Peyer's patch (tissue), 4 donors: ENCODE results near the gene MACO1. TPM values are rescaled to one million over a fixed set of nuclear protein-coding genes. Genes with fewer than 3 reads are reported as not detected.
"Not testable (repeated sequence)": the region's sequence is repeated elsewhere in the genome, so short reads cannot be mapped to it uniquely, and the experiment has no call there.

Experiments used
- DNase-seq, 3 donors: peaks; one replicate each; pipeline ENCODE4 v3.0.0-alpha.2; 2017 to 2019
- H3K27ac ChIP-seq, 4 donors: fragments of 200-600 bp; sonication (generic); one replicate each; pipeline ENCODE4 v1.5.1; 2016 to 2019
- H3K27me3 ChIP-seq, 2 donors: fragments of 200-600 bp; sonication (generic); one replicate each; pipeline ENCODE4 v1.5.1; 2019
- H3K36me3 ChIP-seq, 3 donors: fragments of 200-600 bp; sonication (generic); one replicate each; pipeline ENCODE4 v1.5.1; 2016 to 2019
- H3K4me1 ChIP-seq, 4 donors: fragments of 200-600 bp; sonication (generic); one replicate each; pipeline ENCODE4 v1.5.1; 2016 to 2019
- H3K4me3 ChIP-seq, 4 donors: fragments of 200-600 bp; sonication (generic); 1 replicate in 3 of 4; 2 replicates in 1 of 4; pipeline ENCODE4 v1.5.1; 2016 to 2019; ENCODE audit warnings: mild to moderate bottlenecking in 1 of 4
- H3K9me3 ChIP-seq, 4 donors: fragments of 200-600 bp; sonication (generic); one replicate each; pipeline ENCODE4 v1.5.1; 2016 to 2019; ENCODE audit warnings: mild to moderate bottlenecking in 1 of 4
- CTCF ChIP-seq, 6 experiments: fragments of 450-650 bp in 4 of 6; fragments of 200-600 bp in 2 of 6; sonication (generic) in 1 of 6; IDR thresholded peaks; one replicate each; pipeline ENCODE4 v1.5.1; 2017 to 2019; ENCODE audit warnings: antibody characterized with exemption in 6 of 6, mild to moderate bottlenecking in 3 of 6, moderate library complexity in 1 of 6
- POLR2A ChIP-seq, 2 donors: fragments of 450-650 bp; IDR thresholded peaks; one replicate each; pipeline ENCODE4 v1.5.1; 2017; ENCODE audit warnings: antibody characterized with exemption in 2 of 2, mild to moderate bottlenecking in 2 of 2, moderate library complexity in 2 of 2
- total RNA-seq, 4 donors: library from RNA; depleted of rRNA; stranded (reverse); fragments of >200 nt; gene quantifications; one replicate each; pipeline ENCODE4 v1.1.0, GENCODE V29; 2016

The MACO1 gene
- total RNA-seq, 4 donors from 2014 or later, result 17.7 to 25.6 (median 22.8) TPM

- Histone ChIP-seq H3K36me3 (peaks cover 0 to 44% (median 0%) of the 10 kb centered on the region in 3 donors), H3K27ac (no peak overlapping the region), H3K4me3 (no peak overlapping the region), H3K4me1 (no peaks in the 10 kb centered on the region), H3K27me3 (no peaks in the 10 kb centered on the region), H3K9me3 (no peaks in the 10 kb centered on the region)
- no peak for TF ChIP-seq CTCF (IDR thresholded peaks at IDR 0.05)
- no peak for TF ChIP-seq POLR2A (IDR thresholded peaks at IDR 0.05)
- DNase-seq, result no peak
Measured at GRCh38 chr1:25450891-25451290, 20.2 kb downstream of the MACO1 start.

GRCh38 chr1:25451908-25452307 is 21.2 kb downstream of the MACO1 start:
- H3K27me3 ChIP-seq, result no peaks in the 10 kb centered on the region
- H3K27ac ChIP-seq, result no peak overlapping the region
- no peaks in the 10 kb centered on the region for H3K4me1 ChIP-seq
- H3K36me3 ChIP-seq, result peaks cover 0 to 53% (median 0%) of the 10 kb centered on the region in 3 donors
- H3K9me3 ChIP-seq, result no peaks in the 10 kb centered on the region
- TF ChIP-seq CTCF (IDR thresholded peaks at IDR 0.05) (no peak), POLR2A (IDR thresholded peaks at IDR 0.05) (no peak)
- no peak for DNase-seq
- H3K4me3 ChIP-seq, result no peak overlapping the region

- no peak overlapping the region for H3K27ac ChIP-seq
- no peaks in the 10 kb centered on the region for H3K27me3 ChIP-seq
- H3K36me3 ChIP-seq, result peaks cover 0 to 38% (median 0%) of the 10 kb centered on the region in 3 donors
- H3K4me3 ChIP-seq, result no peak overlapping the region
- H3K4me1 ChIP-seq, result no peaks in the 10 kb centered on the region
- H3K9me3 ChIP-seq, result no peaks in the 10 kb centered on the region
- DNase-seq, result no peak
- TF ChIP-seq CTCF (IDR thresholded peaks at IDR 0.05), result no peak
- no peak for TF ChIP-seq POLR2A (IDR thresholded peaks at IDR 0.05)
Measured at GRCh38 chr1:25456502-25456901, 25.8 kb downstream of the MACO1 start.

- Histone ChIP-seq H3K27ac (no peak overlapping the region), H3K36me3 (peaks cover 0 to 38% (median 0%) of the 10 kb centered on the region in 3 donors), H3K27me3 (no peaks in the 10 kb centered on the region), H3K9me3 (no peaks in the 10 kb centered on the region), H3K4me3 (no peak overlapping the region), H3K4me1 (no peaks in the 10 kb centered on the region)
- no peak for TF ChIP-seq CTCF (IDR thresholded peaks at IDR 0.05)
- TF ChIP-seq POLR2A (IDR thresholded peaks at IDR 0.05), result no peak
- DNase-seq, result no peak
Measured at GRCh38 chr1:25458541-25459298, 28.0 kb downstream of the MACO1 start.

- Histone ChIP-seq H3K4me3 (no peak overlapping the region), H3K27me3 (no peaks in the 10 kb centered on the region), H3K27ac (no peak overlapping the region), H3K4me1 (no peaks in the 10 kb centered on the region), H3K9me3 (no peaks in the 10 kb centered on the region), H3K36me3 (peaks cover 0 to 34% (median 0%) of the 10 kb centered on the region in 3 donors)
- DNase-seq, result no peak
- no peak for TF ChIP-seq CTCF (IDR thresholded peaks at IDR 0.05)
- no peak for TF ChIP-seq POLR2A (IDR thresholded peaks at IDR 0.05)
Measured at GRCh38 chr1:25460020-25460419, 29.3 kb downstream of the MACO1 start.

- H3K36me3 ChIP-seq, result peaks cover 0 to 27% (median 0%) of the 10 kb centered on the region in 3 donors
Measured at GRCh38 chr1:25460816-25461215, 30.1 kb downstream of the MACO1 start.

More at GRCh38 chr1:25460816-25461215, 30.1 kb downstream of the MACO1 start:
- not testable (repeated sequence) for H3K27me3 ChIP-seq, H3K4me3 ChIP-seq, DNase-seq, H3K27ac ChIP-seq, H3K9me3 ChIP-seq, H3K4me1 ChIP-seq
